NCI-H345 (cell line): ENCODE results near the gene PDCD1LG2.
"Not testable (repeated sequence)": the region's sequence is repeated elsewhere in the genome, so short reads cannot be mapped to it uniquely, and the experiment has no call there.

Source experiments
- DNase-seq: peaks from one replicate; lab custom pipeline; 2025; lab: John Stamatoyannopoulos, UW

The PDCD1LG2 gene

GRCh38 chr9:5566054-5566618 lies 55.8 kb downstream of the PDCD1LG2 start:
- DNase-seq = no peak

- DNase-seq = no peak
These were observed 58.5 kb downstream of the PDCD1LG2 start for GRCh38 chr9:5568868-5569267.

GRCh38 chr9:5569409-5569808 lies 59.1 kb downstream of the PDCD1LG2 start:
- DNase-seq = no peak

GRCh38 chr9:5569891-5570290 lies 59.6 kb downstream of the PDCD1LG2 start:
- DNase-seq = no peak

GRCh38 chr9:5571629-5572232 lies 61.4 kb downstream of the PDCD1LG2 start:
- DNase-seq = no peak

- no peak for DNase-seq
These were observed 63.8 kb downstream of the PDCD1LG2 start for GRCh38 chr9:5574097-5574496.

GRCh38 chr9:5575000-5575399 lies 64.7 kb downstream of the PDCD1LG2 start:
- no peak for DNase-seq

- DNase-seq = no peak
These were observed 66.9 kb downstream of the PDCD1LG2 start for GRCh38 chr9:5577225-5577624.

- no peak for DNase-seq
These were observed 67.8 kb downstream of the PDCD1LG2 start for GRCh38 chr9:5578018-5578697.

GRCh38 chr9:5578698-5579085 lies 68.4 kb downstream of the PDCD1LG2 start:
- DNase-seq = no peak

- DNase-seq = no peak
These were observed 69.5 kb downstream of the PDCD1LG2 start for GRCh38 chr9:5579881-5580280.

- DNase-seq = no peak
These were observed 70.3 kb downstream of the PDCD1LG2 start for GRCh38 chr9:5580650-5581049.

- DNase-seq = not testable (repeated sequence)
These were observed 71.4 kb downstream of the PDCD1LG2 start for GRCh38 chr9:5581706-5582105.

- no peak for DNase-seq
These were observed 72.5 kb downstream of the PDCD1LG2 start for GRCh38 chr9:5582835-5583195.

- no peak for DNase-seq
These were observed 76.1 kb downstream of the PDCD1LG2 start for GRCh38 chr9:5586391-5586802.

GRCh38 chr9:5587024-5587423 lies 76.7 kb downstream of the PDCD1LG2 start:
- no peak for DNase-seq

GRCh38 chr9:5592231-5592630 lies 81.9 kb downstream of the PDCD1LG2 start:
- no peak for DNase-seq

- DNase-seq = no peak
These were observed 82.6 kb downstream of the PDCD1LG2 start for GRCh38 chr9:5592904-5593303.

- no peak for DNase-seq
These were observed 83.6 kb downstream of the PDCD1LG2 start for GRCh38 chr9:5593904-5594303.

- DNase-seq = no peak
These were observed 85.8 kb downstream of the PDCD1LG2 start for GRCh38 chr9:5596173-5596572.

- DNase-seq = no peak
These were observed 98.2 kb downstream of the PDCD1LG2 start for GRCh38 chr9:5608298-5609225.

- DNase-seq = no peak
These were observed 98.9 kb downstream of the PDCD1LG2 start for GRCh38 chr9:5609226-5609596.

GRCh38 chr9:5610491-5610890 lies 100.2 kb downstream of the PDCD1LG2 start:
- no peak for DNase-seq
